Endothelial cell of hepatic sinusoid (primary cell): ENCODE measurements around the gene NXF3.
"Not testable (repeated sequence)": the region's sequence is repeated elsewhere in the genome, so short reads cannot be mapped to it uniquely, and the experiment has no call there.

Experiments
- in situ Hi-C: cut with HindIII; loops from 2 replicates; pipeline ENCODE4 v1.10.0; 2017; ENCODE audit warnings: low sequenced_read_pairs

Gene NXF3, protein sequence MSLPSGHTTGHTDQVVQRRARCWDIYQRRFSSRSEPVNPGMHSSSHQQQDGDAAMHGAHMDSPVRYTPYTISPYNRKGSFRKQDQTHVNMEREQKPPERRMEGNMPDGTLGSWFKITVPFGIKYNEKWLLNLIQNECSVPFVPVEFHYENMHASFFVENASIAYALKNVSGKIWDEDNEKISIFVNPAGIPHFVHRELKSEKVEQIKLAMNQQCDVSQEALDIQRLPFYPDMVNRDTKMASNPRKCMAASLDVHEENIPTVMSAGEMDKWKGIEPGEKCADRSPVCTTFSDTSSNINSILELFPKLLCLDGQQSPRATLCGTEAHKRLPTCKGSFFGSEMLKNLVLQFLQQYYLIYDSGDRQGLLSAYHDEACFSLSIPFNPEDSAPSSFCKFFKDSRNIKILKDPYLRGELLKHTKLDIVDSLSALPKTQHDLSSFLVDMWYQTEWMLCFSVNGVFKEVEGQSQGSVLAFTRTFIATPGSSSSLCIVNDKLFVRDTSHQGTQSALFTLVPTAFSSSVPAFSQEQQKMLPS

DNA sequence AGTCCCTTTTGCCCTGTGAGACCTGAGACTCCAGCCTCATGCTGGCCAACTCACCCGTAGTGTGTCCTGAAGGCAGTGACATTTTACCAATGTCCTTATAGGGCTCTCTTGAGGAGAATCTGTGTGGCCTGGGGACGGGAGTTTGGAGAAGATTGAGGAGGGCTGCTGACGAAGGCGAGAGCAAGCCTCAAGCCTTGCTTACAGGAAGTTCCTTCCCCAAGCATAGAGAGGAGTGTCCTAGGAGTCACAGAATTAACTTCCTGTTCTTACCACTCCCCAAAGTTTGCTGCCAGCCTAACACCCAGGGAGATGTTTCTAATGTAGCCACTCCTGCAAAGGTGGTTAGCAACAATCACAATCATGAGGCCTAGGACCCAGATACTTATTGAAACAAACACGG, at the start of gene NXF3:
TSS of gene NXF3 (minus strand) at position 202 of the 400 bp plus-strand sequence. CDS start at position 82, 120 bp downstream.
- in situ Hi-C loops, result no loop called here

DNA sequence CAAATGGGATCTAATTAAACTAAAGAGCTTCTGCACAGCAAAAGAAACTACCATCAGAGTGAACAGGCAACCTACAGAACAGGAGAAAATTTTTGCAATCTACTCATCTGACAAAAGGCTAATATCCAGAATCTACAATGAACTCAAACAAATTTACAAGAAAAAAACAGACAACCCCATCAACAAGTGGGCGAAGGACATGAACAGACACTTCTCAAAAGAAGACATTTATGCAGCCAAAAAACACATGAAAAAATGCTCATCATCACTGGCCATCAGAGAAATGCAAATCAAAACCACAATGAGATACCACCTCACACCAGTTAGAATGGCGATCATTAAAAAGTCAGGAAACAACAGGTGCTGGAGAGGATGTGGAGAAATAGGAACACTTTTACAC, 43.6 kb upstream of the NXF3 start:
- in situ Hi-C loops, result not testable (repeated sequence)

DNA sequence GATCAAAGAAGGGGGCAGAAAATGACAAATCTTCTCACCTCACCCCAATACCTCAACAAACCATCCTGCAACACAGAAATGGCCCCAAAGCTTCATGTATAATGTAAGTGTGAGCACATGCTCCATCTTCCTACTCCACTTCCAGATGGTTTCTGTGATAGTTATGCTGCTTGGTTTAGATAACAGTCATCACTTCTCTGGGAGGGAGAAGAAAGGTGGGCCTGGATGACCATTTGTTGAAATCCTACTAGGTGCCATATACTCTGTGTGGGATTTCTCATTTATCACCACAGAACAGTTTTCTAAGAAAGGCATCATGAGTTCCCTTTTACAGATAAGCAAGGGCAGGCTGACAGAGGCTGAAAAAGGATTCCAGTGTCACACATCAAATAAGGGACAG, 31.3 kb upstream of the NXF3 start:
- in situ Hi-C loops, result no loop called here

DNA sequence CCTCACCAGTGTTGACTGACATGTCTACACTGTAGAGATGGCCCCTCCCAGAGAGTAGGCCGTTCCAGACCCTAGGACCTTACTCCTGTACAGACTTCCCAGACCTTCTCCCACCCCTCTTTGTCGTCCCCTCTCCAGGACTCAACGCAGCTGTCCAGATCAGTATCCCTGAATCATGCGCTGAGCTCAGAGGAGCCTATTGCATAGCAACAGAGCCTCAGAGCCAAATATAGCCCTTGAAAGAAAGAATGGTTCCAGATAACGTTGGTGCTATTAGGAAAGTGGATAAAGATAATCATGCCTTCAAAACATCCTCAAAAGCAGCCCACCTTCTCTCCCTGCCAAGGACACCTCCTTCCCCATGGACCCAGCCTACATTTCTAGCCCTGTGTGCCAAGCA, 27.8 kb upstream of the NXF3 start:
- in situ Hi-C loops, result no loop called here

DNA sequence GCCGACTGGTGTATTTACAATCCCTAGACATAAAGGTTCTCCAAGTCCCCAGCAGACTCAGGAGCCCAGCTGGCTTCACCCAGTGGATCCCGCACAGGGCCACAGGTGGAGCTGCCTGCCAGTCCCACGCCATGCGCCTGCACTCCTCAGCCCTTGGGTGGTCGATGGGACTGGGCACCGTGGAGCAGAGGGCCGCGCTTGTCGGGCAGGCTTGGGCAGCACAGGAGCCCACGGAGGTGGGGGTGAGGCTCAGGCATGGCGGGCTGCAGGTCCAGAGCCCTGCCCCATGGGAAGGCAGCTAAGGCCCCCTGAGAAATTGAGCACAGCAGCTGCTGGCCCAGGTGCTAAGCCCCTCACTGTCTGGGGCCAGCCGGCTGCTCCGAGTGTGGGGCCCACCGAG, 24.0 kb upstream of the NXF3 start:
- in situ Hi-C loops, result not testable (repeated sequence)

DNA sequence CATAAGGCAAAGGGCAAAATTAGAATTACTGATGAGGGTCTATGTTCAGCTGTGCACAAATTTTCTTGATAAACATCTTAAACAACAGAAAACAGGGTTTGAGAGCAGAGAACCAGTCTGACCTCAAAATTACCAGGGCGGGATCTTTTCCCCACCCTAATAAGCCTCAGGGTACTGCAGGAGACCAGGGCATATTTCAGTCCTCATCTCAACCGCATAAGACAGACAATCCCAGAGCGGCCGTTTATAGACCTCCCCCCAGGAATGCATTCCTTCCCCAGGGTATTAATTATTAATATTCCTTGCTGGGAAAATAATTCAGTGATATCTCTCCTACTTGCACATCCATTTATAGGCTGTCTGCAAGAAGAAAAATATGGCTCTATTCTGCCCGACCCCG, 16.6 kb upstream of the NXF3 start:
- in situ Hi-C loops, result not testable (repeated sequence)

DNA sequence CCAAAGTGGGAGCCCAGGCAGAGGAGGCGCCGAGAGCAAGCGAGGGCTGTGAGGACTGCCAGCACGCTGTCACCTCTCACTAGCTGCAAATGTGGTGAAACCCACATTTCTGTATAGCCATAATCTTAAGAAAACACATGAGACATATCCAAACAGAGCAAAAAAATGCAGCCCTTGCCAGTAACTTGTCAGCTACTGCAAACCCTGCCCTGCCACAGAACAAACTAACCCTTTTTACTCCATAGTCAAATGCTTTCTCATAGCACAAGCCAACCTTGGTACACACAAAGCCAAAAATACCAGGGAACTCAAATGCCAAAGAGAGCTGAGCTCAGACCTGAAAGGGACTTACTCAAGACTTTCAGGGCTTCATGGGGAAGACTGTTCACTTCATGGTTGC, 14.9 kb upstream of the NXF3 start:
- in situ Hi-C loops, result no loop called here

DNA sequence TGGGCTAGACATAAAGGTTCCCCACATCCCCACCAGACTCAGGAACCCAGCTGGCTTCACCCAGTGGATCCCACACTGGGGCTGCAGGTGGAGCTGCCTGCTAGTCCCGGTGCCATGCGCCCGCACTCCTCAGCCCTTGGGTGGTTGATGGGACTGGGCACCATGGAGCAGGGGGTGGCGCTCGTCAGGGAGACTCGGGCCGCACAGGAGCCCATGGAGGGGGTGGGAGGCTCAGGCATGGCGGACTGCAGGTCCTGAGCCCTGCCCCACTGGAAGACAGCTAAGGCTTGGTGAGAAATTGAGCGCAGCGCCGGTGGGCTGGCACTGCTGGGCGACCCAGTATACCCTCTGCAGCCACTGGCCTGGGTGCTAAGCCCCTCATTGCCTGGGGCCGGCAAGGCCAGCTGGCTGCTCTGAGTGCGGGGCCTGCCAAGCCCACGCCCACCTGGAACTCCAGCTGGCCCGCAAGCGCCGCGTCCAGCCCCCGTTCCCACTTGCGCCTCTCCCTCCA, 14.3 kb upstream of the NXF3 start:
- in situ Hi-C loops, result not testable (repeated sequence)

DNA sequence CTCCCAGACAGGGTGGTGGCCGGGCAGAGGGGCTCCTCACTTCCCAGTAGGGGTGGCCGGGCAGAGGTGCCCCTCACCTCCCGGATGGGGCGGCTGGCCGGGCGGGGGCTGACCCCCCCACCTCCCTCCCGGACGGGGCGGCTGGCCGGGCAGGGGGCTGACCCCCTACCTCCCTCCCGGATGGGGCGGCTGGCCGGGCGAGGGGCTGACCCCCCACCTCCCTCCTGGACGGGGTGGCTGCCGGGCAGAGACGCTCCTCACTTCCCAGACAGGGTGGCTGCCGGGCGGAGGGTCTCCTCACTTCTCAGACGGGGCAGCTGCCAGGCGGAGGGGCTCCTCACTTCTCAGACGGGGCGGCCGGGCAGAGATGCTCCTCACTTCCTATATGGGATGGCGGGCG, 11.4 kb upstream of the NXF3 start:
- in situ Hi-C loops, result not testable (repeated sequence)

DNA sequence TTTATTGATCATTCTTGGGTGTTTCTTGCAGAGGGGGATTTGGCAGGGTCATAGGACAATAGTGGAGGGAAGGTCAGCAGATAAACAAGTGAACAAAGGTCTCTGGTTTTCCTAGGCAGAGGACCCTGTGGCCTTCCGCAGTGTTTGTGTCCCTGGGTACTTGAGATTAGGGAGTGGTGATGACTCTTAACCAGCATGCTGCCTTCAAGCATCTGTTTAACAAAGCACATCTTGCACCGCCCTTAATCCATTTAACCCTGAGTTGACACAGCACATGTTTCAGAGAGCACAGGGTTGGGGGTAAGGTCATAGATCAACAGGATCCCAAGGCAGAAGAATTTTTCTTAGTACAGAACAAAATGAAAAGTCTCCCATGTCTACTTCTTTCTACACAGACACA, 10.9 kb upstream of the NXF3 start:
- in situ Hi-C loops, result not testable (repeated sequence)

DNA sequence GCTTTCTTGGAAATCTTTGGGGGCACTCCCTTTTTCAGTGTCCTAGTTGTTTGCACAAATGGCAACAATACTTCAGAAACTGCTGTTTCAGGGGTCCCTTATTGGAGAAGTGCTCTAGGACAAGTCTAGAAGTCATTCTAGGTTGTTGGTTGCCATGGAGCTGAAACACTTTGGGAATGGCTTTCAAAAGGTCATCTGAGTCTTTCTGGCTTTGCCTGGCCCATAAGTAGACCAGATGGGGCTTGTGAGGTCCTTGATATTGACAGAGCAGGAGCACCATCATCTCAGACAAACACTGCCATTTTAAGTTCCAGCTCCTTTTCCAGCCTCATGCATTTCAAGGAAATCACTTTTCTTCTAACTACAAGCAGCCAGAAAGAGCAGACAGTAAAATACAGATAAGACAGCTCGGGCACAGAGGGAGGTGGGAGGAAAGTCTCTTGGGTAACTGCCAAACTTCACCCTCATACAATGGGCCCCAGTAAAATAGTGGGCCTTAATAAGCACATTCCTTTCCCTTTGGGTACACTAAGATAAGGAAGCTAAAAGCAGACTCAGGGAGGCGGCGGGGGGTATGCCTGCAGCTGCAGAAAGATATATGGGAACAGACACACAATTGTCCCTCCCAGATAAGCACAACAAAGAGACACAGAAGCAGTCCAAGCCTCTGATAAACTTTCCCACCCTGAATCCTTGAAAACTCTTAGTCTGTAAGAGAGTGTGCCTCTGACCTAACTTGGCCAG, 8.5 kb upstream of the NXF3 start:
- in situ Hi-C loops, result no loop called here

DNA sequence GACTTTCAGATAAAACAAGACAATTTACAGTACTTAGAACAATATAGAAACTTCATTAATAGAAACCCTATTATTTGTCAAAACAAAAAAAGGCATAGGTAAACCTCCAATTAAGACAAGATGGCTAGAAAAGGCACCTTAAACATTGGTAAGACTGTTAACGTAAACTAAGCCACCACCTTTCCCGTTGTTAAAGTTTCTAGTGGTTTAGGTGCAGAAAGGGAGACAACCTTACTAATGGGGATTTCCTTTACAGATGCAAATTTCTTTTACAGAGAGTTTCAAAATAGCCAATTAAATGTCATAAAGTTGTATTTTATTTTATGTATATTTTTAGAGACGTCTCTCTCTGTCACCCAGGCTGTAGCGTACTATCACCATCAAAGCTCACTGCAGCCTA, 7.5 kb upstream of the NXF3 start:
- in situ Hi-C loops, result no loop called here

DNA sequence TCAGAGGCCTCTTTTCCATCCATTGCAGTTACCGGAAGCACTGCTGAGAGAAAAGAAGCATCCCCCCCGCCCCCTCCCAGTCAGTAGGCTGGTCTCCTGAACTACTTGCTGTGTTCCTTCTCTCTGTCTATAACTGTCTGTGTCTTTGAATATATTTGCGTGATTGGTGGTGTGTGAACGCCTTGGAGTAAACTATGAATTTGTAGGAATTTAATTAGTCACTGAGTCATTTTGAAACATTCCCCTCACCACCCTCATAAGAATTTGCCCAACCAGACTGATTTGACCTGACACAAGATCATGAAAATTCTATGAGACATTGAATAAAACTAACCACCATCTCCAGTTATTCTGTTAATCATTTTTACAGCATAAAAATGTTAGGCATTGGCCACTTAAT, 6.7 kb upstream of the NXF3 start:
- in situ Hi-C loops, result no loop called here

DNA sequence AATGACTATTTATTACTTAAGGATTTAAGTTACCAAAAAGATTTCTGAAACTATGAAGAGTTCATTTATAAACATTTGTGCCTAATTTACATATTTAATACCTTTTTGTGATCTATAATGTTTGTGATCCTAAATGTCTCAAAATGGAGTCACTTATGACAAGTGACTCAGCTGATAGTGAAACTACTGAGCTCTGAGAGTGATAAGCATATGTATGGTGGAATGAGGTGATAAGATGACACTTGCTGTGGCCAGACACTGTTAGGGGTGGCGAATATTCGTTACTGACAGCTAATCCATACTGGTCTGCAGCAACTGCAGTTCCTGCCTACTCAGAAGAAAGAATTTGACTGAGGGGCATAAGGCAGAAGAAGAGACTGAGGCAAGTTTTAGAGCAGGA, 5.5 kb upstream of the NXF3 start:
- in situ Hi-C loops, result no loop called here

DNA sequence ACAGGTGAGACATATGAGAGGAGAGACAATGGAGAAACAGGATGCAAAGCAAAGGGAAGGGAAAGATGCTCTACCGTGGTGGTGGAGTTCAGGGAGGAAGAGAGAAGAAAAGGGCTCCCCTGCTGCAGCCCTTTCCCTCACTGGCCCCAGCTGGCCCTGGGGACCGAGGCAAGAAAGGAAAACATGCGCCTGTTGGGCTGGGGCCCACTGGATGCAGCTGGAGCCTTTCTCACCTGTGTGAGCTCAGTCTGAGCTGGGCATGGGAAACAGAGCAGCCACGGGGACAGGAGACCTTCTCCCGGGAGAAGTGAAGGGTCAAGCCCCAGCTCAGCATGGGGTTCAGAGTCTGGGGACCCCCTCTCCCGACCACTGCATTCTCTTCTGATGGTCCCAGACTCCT, 11.9 kb downstream of the NXF3 start:
- in situ Hi-C loops, result no loop called here

DNA sequence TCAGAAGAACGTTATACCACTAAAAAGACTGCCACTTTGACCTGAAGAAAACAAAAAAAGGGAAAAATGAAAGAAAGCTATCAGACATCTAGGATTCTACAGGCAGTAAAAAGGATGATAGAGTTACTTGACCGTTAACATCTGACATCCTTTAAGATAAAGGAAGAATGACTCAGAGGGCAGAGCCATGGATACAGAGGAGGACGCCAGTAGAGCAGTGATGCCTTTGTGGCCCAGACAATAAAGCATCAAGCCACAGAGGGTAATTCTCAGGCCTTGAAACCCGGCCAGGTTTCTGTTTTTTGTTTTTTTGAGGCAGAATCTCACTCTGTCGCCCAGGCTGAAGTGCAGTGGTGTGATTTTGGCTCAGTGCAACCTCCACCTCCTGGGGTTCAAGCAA, 19.5 kb downstream of the NXF3 start:
- in situ Hi-C loops, result no loop called here

DNA sequence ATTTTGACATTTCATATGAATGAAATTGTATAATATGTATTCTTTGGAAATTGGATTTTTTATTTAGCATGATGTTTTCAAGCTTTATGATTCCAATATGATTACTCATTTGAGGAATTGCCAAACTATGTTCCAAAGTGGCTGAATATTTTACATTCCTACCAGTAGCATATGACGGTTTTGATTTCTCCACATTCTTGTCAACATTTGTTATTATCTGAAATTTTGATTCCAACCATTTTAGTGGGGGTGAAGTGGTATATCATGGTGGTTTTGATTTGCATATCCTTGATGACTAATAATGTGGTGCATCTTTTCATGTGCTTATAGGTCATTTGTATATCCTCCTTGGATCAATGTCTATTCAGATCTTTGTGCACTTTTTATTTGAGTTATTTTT, 26.3 kb downstream of the NXF3 start:
- in situ Hi-C loops, result no loop called here

DNA sequence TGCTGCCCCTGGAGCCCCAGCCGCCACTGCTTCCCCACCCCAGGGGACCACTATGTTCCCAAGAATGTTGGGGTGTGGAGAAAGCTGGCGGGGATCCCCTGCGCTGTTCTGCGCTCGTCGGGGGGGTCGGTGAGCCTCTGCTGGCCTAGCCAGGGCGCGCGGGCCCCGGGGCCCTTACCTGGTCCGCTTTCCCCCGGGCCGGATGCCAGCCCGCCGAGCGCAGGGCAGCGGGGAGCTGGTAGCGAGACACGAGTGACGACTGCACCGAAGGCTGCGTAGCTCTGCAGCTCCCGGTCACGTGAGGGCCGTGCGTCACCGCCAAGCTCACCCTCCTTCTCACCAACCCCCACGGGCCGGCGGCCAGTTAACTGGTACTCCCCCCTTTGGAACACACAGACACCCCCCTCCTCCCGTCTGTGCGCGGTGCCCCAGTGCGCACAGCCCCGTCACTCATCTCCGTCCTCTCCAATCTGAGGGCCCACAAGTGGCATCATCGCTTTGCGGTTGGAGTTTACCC, 29.0 kb downstream of the NXF3 start, which contains the start of gene BEX1:
TSS of gene BEX1 (minus strand) at position 254 of the 517 bp plus-strand sequence. CDS start 897 bp downstream, outside the sequence.
- in situ Hi-C loops, result no loop called here

DNA sequence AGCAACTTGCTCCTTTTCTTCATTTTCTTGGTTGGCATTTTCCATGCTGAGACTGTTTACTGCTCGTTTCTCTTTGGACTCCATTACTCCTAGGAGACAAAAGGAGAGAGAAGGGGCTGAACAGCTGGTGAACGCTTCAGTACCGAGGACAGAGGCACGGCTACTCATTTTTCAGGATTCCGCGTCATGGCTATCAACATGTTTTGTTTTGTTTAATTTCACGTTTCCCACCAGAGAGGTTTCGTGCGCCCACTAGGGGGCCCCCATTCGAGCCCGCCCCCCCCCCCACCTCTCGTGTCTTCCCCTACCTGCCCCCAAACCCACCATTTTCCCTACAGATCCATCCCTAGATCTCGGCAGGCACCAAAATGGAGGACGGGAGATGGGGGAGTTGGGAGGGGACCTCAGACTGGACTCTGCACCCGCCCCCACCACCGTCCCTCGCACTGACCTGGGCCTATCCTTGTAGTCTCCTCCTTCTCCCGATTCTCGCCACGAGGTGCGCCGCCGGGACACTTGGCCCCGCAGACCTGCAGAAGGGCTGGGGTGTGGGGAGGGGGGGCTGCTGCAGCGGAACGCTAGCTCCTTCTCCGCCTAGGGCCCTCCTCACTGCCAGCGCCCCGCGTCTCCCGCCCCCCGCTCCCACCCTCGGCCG, 29.6 kb downstream of the NXF3 start:
- in situ Hi-C loops, result no loop called here

DNA sequence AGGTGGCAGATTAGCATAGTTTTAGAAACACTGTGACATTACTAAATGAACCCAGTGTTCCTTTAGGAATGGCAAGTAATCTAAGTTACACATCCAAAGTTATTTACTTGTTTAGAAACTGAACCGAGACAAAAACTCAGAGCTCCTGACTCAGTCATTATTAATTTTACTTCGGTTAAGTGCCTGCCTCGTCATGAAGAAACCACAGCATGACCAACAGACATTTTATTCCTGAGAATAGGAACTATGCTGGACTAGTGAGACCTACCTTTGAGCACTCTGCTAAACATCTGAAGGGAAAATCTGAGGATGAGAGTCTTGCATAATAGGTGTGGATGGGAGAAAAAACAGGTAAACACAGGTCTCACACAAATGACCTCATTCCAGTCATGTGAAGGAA, 31.5 kb downstream of the NXF3 start:
- in situ Hi-C loops, result no loop called here

DNA sequence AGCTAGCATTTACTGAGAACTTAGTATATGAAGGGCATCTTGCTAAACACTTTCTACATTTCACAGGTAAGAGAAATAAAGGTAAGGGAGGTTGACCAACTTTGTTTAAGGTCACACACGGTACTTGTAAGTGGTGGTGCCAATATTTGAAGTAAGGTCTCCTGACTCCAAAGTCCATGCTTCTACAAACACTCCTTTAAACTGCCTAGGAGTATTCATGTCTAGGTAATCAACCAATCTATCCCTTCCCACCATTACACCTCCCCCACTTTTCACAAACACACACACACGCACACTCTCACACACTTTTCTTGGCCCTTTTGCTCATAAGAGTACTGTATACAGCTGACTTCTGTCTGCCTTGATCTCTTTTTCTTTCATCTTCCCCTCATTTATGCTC, 36.0 kb downstream of the NXF3 start:
- in situ Hi-C loops, result no loop called here
